ENCODE results near the gene MIF.
A peak's percentile ranks its signal among the peaks of the same experiment; 100 is the strongest.
"Not testable (repeated sequence)": the region's sequence is repeated elsewhere in the genome, so short reads cannot be mapped to it uniquely, and the experiment has no call there.

MIF gene
- total RNA-seq: 2.4 to 22.5 (median 5.8) reads per million in 17 experiments

GRCh38 chr22:23893945-23894709, at the start of gene MIF:
TSS of gene MIF (plus strand) at chr22:23894383. CDS start at chr22:23894475, 92 bp downstream.
- peak; percentile 96 to 98 (median 97) for DNase-seq

- DNase-seq: no peak
Measured at GRCh38 chr22:23844739-23845202, 49.4 kb upstream of the MIF start.

- DNase-seq: no peak
Measured at GRCh38 chr22:23845265-23846080, 48.7 kb upstream of the MIF start.

- DNase-seq: no peak
Measured at GRCh38 chr22:23846081-23846469, 48.1 kb upstream of the MIF start.

- DNase-seq: no peak
Measured at GRCh38 chr22:23847310-23847920, 46.8 kb upstream of the MIF start.

- no peak for DNase-seq
Measured at GRCh38 chr22:23847991-23848864, 46.0 kb upstream of the MIF start.

- DNase-seq: peak; percentile 78 to 92 (median 90)
Measured at GRCh38 chr22:23849009-23850006, 44.9 kb upstream of the MIF start.

GRCh38 chr22:23850136-23850611, 44.0 kb upstream of the MIF start:
- no peak for DNase-seq

- peak; percentile 37 to 66 (median 47) for DNase-seq
Measured at GRCh38 chr22:23856721-23857605, 37.2 kb upstream of the MIF start.

GRCh38 chr22:23857606-23858483, 36.3 kb upstream of the MIF start, which contains the start of gene SLC2A11:
TSS of gene SLC2A11 (plus strand) at chr22:23857875. CDS start at chr22:23858000, 125 bp downstream.
- DNase-seq: peak; percentile 99 to 100 (median 99)

- DNase-seq: no peak
Measured at GRCh38 chr22:23858484-23858815, 35.7 kb upstream of the MIF start.

- DNase-seq: no peak
Measured at GRCh38 chr22:23859201-23859600, 35.0 kb upstream of the MIF start.

GRCh38 chr22:23860187-23860586, 34.0 kb upstream of the MIF start:
- DNase-seq: not testable (repeated sequence)

GRCh38 chr22:23862103-23862502, 32.1 kb upstream of the MIF start:
- DNase-seq: peak; percentile 36 to 62 (median 50)

GRCh38 chr22:23864499-23865154, 29.6 kb upstream of the MIF start:
- DNase-seq: not testable (repeated sequence)

- DNase-seq: no peak
Measured at GRCh38 chr22:23868580-23868979, 25.6 kb upstream of the MIF start.

- DNase-seq: no peak
Measured at GRCh38 chr22:23874871-23875270, 19.3 kb upstream of the MIF start.

- no peak for DNase-seq
Measured at GRCh38 chr22:23875801-23876200, 18.4 kb upstream of the MIF start.
